GM18858 (cell line): ENCODE data around the gene GNA12.

Experiments
- ATAC-seq: cut with Tn5 transposase; IDR thresholded peaks from one replicate; pipeline ENCODE4 v1.9.1; 2021; ENCODE audit not compliant: unreplicated experiment

The GNA12 gene, protein sequence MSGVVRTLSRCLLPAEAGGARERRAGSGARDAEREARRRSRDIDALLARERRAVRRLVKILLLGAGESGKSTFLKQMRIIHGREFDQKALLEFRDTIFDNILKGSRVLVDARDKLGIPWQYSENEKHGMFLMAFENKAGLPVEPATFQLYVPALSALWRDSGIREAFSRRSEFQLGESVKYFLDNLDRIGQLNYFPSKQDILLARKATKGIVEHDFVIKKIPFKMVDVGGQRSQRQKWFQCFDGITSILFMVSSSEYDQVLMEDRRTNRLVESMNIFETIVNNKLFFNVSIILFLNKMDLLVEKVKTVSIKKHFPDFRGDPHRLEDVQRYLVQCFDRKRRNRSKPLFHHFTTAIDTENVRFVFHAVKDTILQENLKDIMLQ

DNA sequence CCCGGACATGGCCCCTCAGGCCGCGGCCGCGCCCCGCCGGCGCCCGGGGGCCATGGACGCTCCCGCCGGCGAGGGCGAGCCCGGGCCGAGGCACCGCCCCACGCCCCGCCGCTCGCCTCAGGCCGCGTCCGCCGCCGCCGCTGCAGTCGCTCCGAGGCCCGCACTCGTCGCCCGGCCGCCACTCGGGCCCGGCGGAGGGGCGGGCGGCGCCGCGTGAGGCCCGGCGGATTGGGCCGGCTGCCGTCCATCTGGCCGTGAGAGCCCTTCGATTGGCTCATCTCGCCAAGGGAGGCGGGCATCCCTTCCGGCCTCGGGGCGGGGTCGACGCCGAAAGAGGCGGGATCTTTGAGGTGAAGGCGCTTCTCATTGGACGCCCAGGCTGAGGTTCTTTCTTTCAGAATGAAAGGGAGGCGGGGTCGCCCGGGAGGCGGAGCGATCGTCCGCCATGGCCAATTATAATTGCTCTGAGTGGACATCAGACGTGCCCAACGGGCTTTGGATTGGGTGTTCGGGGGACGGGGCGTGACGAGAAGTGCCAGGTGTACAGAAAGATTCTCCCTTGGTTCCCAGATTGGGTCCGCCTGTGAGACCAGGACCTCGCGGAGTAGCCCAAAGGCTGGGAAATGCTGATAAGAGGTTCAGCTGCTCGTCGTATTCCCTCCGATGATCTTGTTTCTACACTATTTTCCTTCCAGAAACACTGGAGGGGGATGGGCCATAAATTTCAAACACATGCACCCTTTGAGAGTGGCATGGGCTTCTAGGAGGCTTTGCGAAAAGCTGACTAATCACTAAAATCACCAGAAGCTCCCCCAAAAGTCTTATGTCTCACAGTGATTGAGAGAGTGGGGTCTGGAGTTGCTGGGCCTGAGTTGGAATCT lies at the start of gene GNA12:
Gene GNA12, minus strand, starts transcription at position 156 of the 881 bp plus-strand sequence. Its CDS starts 147 bp downstream, at position 9.
- ATAC-seq = peak; percentile 96

DNA sequence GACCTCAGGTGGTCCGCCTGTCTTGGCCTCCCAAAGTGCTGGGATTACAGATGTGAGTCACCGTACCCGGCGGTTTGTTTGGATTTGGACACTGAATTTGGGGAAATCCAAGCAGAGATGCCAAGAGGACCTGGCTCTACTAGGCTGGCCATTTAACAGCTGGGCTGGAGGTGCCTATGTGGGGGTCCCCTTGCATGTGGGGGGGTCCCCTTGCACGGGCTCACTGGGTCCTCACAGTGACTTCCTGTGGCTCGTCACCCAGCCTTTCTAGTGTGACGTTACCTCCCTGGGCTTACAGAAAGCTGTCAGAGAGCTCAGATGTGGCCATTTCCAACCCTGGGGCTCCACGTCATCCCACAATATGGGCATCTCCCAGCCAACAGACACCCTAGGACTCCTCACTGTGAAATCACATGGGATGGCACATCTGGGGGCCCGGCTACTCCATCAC lies 49.3 kb upstream of the GNA12 start:
- no peak for ATAC-seq

DNA sequence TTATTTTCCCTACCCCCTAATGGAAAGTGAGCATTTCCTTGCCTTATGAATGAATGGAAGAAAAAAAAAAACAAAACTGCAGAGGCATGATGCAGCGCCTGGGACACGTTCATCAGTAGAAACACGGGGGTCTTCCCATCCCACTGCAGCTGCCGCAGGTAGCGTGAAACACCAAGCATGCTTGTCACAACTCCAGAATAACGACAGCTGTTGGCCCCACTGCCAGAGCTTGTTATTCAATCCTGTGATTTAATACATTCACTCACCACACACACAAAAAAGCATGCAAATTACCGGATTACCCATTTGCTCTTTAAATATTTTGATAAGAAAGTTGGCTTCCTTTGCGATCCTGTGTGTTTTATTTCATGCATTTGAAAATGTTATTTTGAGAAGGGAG lies 48.4 kb upstream of the GNA12 start:
- ATAC-seq = no peak

DNA sequence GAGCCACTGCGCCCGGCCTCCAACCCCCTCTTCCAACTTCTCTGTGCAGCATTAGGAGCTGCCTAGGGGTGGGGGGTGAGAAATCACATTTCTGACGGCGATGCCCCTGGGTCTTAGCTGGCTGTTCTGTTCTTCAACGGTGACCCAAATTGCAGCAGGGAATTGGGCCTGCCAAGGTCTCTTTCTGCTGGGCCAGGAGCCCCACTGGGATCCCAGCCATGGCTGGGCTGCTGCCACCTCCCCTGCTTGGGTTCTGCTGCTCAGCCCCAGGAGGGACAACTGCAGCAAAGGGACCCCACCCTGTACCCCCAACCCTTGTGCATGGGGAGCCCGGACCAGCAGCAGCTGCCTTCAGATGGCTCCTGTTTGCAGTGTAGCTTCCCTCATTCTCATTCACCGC lies 43.7 kb upstream of the GNA12 start:
- no peak for ATAC-seq

DNA sequence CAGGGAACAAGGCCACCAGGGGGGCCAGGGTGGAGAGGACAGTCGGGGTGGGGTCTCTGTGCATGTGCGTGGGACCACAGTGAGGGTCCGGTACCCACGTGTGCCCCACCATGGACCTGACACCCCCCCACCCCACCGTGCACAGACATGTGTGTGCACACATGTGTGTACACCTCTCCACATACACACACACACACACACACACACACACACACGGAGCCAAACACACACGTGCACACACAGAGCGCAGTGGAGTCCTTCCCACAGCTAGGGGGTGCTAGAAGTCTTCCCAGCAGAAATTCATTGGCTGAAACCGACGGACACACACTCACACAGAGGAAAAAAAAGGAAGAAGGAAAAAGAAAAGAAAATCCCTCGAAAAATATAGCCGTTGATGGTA lies 42.8 kb upstream of the GNA12 start:
- no peak for ATAC-seq

DNA sequence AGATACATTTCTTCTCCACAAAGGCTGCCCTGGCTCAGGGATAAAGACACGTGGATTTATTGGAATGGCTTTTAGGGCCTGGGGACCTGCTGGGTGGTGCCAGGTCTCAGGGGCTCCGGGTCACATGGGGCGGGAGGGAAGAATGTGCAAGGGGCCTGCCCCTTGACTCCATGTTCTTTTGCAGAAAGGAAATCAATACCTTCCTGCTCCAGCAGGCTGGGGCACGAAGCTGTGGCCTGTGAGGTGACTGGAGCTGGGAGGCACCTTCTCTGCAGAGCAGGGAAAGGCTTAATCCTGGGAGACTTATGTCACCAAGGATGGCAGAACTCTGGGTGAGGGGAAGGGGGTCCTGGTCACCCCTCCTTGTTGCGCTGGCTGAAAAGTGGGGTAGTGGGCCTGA lies 42.3 kb upstream of the GNA12 start:
- no peak for ATAC-seq

DNA sequence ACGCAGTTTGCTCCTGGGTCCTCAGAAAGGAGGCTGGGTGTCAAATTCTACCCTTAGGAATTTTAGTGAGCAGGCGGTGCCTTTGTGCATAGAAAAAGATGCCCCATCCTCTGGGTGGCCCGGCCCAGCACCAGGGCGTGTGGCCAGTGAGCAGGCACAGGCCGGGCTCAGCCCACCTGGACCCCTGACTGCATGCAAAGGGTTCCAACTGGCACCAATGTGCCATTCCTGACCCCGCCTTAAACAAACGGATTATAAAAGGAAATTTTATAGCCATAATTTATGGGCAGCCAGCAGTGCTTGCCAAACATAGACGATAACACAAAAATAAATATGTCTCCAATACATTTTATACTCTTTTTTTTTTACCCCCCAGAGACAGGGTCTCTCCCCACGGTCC lies 40.1 kb upstream of the GNA12 start:
- no peak for ATAC-seq

DNA sequence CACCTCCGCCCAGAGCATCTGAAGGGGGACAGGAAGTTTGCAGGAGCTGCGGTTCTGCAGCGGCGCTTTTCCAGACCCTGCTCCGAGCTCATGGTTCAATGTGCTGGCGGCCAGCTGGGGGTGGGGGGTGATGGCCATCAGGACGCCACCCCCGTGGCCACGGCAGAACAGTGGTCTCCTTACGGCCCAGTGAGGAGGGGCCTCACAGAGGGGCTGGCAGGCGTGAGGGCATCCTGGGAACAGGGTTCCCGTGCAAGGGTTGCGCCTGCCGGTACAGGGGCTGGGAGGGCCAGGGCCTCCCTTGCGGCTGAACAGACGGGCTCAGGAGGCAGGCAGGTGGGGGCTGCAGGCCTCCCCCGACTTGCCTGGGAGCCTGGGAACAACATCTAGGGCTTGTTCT lies 39.0 kb upstream of the GNA12 start:
- no peak for ATAC-seq

DNA sequence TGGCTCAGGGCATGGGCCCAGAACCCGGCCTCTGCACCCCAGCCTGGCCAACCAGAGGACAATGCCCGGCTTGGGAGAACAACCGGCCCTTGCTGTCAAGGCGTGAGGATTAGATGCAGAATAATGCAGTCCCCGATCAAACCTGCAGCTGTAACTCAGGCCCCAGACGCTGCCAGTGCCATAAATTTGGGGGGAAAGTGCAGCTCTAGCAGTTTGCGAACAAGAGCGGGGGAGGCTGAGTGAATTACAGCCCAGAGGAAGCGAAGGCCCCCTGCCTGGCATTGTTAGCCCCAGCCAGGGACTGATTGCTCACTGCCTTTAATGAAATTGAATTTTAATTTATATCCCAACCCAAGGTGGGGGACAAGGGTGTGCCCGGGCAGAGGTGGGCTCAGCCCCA lies 38.0 kb upstream of the GNA12 start:
- no peak for ATAC-seq

DNA sequence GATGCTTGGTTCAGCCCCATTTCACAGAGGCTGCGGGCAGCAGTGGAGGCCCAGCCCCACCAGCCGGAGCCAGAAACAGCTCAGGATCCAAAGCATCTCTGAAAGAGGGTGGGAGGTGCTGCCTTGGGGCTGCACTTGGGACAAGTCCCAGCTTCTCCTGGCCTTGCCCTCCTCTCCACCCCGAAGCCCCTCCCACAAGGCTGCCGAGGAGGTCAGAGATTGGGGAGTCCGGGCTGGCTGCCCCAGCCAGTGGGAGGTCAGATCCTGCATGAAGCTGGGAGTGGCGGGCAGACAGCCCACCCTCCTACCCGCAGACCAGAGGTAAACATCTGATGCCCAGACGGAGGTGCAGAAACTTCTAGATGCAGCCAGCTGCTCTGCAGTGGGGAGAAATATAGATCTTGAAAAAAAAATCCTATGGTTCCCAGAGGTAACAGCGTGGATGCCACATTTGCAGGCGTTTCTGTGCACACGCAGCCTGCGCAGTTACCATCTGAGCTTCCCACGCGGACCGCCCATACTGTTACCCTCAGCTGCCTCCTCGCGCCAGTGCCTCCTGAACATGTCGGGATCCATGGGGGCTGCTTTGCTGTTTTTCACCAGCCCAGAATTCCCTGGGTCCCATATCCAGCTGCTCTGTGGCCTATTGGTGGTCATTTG lies 36.9 kb upstream of the GNA12 start:
- no peak for ATAC-seq

DNA sequence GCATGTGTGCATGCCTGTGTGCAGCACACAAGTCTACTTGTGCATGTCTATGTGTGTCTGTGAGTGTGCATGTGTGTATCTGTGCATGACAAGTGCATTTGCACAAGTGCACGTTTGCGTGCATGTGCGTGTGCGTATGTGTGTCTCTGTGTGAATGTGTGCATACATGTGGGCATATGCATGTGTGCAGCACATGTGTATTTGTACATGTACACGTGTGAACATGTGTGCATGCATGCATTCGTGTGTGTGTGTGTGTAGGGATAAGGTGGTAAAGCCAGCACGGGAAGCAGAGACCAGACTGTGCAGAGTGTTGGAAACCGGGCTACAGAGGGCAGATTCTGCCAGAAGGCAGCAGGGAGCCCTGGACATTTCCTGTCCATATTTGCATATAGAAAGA lies 35.9 kb upstream of the GNA12 start:
- ATAC-seq = no peak

DNA sequence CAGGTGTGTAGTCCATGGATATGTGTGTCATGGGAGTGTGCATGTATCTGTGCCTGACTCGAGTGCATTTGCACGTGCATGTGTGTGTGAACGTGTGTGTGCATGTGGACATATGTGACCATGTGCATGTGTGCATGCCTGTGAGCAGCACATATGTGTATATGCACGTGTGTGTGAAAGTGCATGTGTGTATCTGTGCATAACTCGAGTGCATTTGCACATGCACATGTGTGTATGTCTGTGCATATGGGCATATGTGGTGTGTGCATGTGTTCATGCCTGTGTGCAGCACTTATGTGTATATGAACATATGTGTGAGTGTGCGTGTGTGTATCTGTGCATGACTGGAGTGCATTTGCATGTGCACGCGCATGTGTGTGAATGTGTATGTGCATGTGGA lies 35.2 kb upstream of the GNA12 start:
- no peak for ATAC-seq

DNA sequence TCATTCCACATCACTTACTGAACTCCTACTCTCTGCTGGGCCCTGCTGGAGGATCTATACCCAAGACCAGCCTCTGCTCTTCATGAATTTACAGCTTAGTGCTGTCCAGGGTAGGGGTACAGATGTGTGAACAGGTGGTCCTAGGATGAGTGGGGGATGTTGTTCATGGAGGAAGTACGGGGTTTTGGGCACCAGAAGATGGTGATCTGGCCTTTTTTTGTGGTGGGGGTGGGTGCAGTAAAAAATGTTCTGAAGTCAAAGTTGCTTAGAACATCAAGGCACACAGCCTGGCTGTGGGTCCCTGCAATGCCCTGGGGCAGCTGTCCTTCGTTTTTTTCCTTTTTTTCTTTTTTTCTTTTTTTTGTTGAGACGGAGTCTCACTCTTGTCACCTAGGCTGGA lies 34.2 kb upstream of the GNA12 start:
- ATAC-seq = no peak

DNA sequence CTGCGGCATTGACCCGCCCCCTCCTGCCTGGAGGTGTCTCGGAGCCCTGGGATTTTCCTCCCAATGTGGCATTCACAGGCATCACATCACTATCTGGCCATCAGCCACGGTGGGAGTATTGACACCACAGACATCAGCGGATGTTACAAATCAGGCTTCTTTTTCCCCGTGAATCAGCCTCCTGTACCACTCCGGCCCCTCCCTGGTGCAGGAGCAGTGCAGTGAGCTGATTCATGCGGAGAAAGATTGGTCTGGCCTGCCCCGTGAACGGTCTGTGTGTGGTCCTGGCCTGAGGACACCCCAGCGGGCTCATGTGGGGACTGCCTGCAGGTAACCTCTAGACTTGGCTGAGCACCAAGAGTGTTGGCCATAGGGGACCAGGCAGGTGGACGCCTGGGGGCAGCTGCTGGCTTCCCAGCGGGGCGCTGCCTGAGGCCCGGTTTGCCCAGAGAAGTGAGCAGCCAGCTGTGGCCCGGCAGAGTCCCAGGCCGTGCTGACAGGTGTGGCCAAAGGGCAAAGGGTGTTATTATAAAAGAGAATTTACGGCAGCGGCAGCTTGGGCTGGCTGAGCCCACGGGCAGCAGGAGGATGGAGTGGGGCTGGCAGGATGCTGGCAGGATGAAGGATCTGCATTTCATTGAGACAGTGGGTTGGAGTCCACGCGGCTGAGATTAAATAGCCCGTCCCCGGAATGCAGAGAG lies 32.1 kb upstream of the GNA12 start:
- ATAC-seq = no peak

DNA sequence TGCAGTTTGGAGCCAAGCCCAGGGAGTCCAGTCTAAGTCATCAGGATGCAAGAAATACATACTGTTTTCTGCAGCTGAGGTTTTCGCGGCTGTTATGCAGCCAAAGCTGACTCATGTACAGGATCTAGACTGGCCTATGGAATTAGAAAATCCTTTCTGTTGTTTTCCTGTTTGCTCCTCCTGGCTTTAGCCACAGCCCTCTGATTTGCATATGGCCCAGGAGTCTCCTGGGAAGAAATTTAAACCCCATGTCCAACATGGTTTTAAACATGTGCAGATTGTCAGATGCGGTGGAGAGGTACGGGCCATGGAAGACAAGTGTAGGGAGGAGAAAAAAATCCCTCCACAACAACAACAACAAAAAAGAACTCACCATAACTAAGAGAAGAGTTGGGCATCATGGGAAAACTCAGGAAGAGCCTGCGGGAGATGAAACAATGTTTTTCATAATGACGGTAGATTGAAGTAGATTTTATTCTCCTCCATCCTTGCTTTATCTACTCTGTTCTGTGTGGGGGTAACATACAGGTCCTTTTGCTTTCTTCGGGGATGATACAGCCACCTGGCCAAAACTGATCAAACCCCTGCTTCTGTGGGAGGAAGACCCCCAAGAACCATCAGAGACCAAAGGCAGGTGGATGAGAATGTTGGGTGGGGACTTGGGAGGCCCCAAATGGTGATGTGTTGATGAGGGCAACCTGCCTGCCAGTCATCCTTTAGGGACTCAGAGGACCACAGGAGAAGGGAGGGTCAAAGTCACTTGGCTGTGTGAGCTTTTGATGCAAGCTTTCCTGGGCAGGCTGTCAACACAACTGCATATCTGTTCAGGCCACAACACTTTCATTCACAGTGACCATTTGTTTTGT lies 29.8 kb upstream of the GNA12 start:
- ATAC-seq = no peak

DNA sequence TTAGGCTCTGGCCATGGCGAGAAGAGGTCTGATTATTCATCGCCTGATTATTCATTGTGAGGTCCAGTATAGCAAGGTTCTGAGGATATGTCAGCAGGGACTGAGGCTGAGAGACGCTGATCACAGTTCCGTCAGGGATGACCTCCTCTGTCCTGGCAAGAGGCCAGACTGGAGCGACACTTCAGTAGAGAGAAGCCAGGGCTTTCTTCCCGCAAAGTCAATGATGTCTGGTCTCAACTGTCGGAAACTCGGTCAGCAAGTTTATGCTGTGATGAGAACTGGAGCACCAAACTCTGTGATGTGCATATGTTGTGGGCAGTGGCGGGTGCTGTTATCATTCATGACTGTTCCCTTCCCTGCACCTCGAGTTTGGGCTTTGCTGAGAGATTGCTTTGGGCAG lies 29.0 kb upstream of the GNA12 start:
- ATAC-seq = no peak

DNA sequence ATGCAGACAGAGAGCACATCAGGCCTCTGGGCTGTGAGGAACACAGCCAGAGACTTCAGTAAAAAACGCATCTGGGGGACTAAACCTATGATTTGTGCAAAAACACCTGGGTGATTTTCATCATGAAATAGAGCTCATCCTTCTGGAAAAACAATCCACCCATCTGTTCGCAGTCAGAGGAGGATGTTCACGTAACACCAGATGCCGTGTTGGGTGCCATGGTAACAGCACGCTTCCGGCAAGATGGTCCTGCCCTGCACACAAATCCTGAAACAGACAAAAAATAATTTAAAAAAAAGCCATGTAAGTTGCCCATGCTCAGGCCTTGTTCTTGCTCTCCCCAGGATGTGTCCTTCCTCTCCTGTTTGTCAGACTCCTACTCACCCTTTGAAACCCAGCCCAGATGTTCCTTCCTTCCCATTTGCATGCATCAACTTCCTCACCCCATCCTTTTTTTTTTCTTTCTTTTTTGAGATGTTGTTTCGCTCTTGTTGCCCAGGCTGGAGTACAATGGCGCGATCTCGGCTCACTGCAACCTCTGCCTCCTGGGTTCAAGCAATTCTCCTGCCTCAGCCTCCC lies 28.3 kb upstream of the GNA12 start:
- ATAC-seq = no peak

DNA sequence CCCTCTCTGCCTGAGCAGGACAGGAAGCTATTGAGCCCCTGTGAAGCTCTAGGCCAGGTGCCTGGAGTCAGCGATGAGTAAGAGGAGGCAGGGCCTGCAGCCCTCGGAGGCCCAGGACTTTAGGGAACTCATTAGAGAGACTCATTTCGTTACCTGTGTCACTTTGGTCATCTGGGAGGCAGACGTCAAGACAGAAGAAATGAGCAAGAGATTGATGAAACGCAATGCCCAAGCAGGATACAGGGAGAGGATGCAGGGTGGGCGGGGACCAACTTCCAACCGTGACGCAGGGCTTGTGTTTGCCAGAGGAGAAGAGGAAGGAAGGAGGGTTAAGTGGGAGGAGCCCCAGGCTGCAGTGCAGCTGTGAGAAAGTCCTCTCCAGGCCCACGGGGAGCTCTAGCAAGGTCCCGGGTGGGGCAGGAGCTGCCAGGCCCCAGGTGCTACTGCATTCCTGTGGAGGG lies 26.4 kb upstream of the GNA12 start:
- no peak for ATAC-seq

DNA sequence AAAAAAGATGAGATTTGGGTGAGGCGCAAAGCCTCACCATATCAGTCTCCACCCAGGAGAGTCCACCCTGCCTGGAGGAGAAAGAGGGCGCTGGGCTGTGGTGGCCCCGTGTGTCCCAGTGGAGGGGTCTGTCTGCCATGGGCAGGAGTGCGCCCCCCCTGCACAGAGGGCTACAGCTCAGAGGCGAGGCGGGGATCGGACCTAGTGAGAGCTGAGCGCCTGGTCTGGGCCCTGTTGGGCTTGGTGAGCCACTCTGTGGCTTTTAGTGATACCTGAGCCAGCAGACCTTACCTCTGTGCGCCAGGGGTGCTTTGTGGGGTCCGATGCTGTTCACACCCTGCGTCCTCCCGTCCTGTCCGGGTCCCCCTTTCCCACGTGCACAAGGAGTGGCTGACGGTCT lies 25.9 kb upstream of the GNA12 start:
- no peak for ATAC-seq

DNA sequence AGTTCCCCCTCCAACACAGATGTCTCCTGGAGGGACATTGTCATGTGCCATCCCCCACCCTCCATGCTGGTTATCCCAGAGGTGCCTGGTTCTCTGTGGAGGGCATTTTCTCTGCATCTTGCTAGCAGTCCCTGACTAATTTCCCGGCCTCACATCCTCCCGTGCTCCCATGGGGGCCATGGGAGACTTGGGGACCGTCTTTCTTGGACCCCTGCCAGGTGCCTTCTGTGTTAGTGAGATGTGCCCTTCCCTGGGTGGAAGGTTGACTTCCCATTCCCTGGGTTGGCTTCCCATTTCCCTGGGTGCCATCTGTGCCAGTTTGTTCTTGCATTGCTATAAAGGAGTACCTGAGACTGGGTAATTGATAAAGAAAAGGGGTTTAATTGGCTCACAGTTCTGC lies 22.5 kb upstream of the GNA12 start:
- no peak for ATAC-seq
